ENCODE measurements around the gene ZFPL1. TPM values are rescaled to one million over a fixed set of nuclear protein-coding genes. Genes with fewer than 3 reads are reported as not detected.

ZFPL1 gene
- total RNA-seq, 2 donors from 2014 or later = 34.1 to 36.5 TPM

DNA sequence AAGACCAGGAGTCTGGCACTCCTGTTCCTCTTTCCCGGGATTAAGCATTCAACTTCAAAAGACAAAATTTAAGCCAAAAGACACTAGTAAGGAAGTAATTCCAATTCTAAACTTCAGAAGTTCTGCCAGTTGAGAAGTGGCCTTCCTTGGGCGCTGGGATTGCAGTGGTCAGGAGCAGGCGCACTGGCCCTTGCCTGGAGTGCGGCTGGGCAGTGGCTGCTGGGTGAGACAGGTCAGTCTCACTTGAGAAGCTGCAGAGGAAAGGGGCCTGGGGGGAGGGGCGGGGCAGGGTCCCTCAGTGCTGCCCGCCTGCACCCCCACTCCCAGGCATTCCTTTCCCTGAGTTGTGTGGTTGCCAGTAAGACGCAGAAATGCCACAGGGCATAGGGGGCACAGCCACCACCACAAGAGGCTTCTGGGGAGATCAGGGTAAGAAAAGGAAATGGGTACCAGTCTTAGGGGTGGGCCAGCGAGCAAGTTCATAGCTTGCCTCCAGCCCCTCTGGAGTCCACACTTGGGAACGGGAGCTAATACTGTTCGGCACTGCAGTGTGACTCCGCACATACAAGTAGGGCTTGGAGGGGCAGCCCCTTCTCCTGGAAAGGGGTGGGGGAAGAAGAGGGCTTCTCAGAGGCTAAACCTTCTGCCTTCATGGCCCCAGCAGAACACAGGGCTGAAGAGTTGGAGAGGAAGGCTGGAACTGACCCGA is 43.6 kb downstream of the ZFPL1 start:
- DNase-seq (ENCODE audit: low spot score) (no peak), ATAC-seq (no peak)
- Mint-ChIP-seq H3K9me3 (no peaks in the 10 kb centered on the region), H3K27me3 (no peaks in the 10 kb centered on the region), H3K4me3 (no peak overlapping the region), H3K27ac (no peak overlapping the region), H3K4me1 (ENCODE audit: low read depth in 2 of 2) (peaks cover 8 to 21% of the 10 kb centered on the region in 2 donors), H3K36me3 (no peaks in the 10 kb centered on the region)

DNA sequence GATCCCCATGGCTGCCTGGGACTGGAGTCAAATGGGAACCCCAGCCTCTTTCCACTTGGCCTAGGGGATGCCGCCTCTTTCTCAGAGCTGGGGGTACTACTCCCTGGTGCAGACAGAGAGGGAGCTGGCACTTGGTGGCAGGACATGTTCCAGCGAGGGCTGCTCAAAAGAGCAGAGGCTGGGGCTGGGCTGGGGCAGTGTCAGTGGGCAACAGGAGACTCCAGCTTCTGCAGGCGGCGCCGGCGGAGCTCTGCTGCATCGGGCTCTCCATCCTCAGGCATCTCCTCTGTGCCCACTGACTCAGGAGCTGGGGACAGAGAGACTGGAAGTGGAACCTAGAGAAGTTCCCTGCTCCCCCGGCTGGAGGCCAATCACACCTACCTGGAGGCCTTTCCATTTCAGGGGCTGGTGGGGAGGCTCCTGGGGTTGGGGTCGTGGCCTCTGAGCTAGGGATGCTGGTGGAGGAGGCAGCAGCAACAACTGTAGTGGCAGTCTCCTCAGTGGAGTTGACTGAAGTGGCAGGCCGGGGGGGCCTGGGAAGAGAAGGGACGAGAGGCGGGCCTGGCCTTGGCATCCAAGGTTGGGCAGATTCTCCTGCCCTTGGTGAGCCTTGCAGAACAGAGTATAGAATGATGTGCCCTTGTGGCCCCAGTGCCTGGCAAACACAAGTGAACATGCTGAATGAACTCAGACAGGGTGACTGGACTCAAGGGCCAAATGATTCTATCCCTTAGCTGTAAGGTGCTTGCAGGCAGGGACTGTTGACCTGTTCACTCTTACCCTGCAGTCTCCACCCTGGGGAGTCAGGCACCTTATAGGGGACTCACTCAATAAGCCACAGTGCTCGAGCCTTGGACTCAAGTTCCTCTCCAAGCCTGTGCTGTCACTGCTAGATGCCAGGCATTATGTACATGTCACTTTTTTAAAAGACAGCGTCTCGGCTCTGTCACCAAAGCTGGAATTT is 44.4 kb downstream of the ZFPL1 start:
- ATAC-seq (no peak), DNase-seq (ENCODE audit: low spot score) (no peak)
- Mint-ChIP-seq H3K36me3 (no peaks in the 10 kb centered on the region), H3K9me3 (no peaks in the 10 kb centered on the region), H3K27ac (no peak overlapping the region), H3K27me3 (no peaks in the 10 kb centered on the region), H3K4me1 (ENCODE audit: low read depth in 2 of 2) (peaks cover 16 to 29% of the 10 kb centered on the region in 2 donors), H3K4me3 (no peak overlapping the region)

DNA sequence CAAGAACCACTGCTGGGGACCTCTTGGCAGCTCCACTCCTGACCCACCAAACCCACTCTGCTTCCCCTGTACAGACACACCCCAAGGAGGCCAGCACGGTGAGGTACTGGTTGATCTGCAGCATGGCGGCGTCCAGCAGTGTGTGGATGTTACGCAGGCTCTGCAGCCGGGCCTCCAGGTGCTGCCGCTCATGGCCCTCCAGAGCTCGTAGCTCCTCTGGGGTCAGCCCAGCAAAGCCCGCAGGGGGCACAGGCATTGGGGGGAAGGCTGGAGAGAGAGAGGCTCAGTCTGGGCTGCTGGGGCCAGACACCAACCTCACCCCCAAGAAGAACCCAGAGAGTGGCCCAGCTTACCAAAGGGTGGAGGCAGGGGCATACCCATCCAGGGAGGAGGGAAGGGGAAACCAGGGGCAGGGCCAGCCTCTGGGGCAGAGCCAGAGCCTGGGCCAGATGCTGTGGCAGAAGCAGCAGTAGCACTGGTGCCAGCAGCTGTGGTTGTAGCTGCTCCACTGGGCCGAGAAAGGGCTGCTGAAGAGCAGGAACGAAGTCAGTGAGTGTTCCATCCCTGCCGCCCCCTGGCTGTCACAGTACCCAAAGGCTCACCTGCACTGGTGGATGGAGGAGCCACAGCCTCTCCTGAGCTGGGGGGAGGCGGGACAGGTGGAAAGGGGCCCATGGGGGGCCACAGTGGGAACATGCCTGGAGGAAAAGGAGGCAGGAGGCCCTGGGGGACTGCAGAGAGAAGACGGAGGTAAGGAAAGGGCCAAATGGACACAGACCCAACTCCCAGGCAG is 45.8 kb downstream of the ZFPL1 start:
- no peak for ATAC-seq
- Mint-ChIP-seq H3K36me3 (no peaks in the 10 kb centered on the region), H3K9me3 (no peaks in the 10 kb centered on the region), H3K4me3 (no peak overlapping the region), H3K27ac (no peak overlapping the region), H3K27me3 (no peaks in the 10 kb centered on the region), H3K4me1 (ENCODE audit: low read depth in 2 of 2) (peaks cover 15 to 28% of the 10 kb centered on the region in 2 donors)
- no peak for DNase-seq (ENCODE audit: low spot score)

DNA sequence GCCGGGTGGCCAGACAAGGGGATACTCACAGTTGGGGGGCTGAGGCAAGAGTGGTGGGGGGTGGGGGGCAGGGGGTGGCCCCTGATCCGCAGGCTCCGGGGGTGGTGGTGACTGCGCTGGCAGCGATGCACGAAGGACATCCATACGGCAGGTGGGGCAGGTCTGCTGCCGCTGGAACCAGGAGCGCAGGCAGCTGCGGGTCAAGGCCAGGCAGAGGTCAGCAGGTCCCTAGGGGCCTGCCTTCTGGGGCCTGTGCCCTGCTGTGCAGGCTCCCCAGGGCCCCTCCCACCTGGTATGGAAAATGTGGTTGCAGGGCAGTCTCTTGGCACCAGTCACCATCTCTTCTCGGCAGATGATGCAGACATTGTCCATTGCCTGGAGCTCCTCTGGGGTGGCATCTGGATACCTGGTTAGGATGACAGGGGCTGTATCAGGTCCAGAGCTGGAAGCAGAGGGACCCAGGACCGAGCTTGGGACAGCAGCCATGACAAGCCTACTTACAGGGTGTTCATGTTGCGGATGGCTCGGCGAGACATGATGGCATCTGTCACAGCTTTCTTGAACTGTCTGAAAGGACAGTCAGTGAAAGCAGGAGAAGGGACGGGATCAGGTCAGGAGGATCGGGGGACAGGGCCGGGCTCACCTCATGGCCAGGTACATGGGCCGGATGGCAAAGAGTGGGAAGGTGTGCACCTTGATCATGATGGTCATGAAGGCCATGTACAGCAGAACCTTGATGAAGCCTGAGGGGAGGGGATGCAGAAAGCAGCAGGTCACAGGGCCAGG is 46.8 kb downstream of the ZFPL1 start:
- no peaks in the 10 kb centered on the region for H3K9me3 Mint-ChIP-seq
- ATAC-seq = no peak
- peak overlapping the region; percentile 54 for H3K4me3 Mint-ChIP-seq
- peak overlapping the region in 1 of 2 donors; percentile 37 for H3K27ac Mint-ChIP-seq
- no peaks in the 10 kb centered on the region for H3K36me3 Mint-ChIP-seq
- H3K27me3 Mint-ChIP-seq = no peaks in the 10 kb centered on the region
- peaks cover 17 to 34% of the 10 kb centered on the region in 2 donors for H3K4me1 Mint-ChIP-seq (ENCODE audit: low read depth in 2 of 2)
- DNase-seq (ENCODE audit: low spot score) = no peak

DNA sequence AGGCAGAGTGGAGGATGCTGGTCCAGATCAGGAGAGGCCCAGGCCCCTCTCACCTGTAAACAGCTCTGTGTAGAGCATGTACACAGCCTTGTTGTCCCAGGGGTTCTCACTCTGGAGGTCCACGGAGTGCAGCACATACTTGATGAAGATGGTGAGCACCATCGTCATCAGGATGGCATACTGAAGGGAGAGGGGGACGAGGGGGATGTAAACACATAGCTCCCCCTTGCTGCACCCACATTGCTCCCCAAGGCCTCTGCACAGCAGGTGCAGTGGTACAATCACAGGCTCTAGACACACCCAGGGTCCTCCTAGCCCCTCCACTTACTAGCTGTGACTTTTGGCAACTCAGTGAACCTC is 47.4 kb downstream of the ZFPL1 start:
- Mint-ChIP-seq H3K9me3 (no peaks in the 10 kb centered on the region), H3K4me3 (peak overlapping the region; percentile 54), H3K27ac (peak overlapping the region in 1 of 2 donors; percentile 37), H3K36me3 (no peaks in the 10 kb centered on the region), H3K27me3 (no peaks in the 10 kb centered on the region), H3K4me1 (ENCODE audit: low read depth in 2 of 2) (peaks cover 23 to 39% of the 10 kb centered on the region in 2 donors)
- DNase-seq (ENCODE audit: low spot score) = no peak
- ATAC-seq = no peak

DNA sequence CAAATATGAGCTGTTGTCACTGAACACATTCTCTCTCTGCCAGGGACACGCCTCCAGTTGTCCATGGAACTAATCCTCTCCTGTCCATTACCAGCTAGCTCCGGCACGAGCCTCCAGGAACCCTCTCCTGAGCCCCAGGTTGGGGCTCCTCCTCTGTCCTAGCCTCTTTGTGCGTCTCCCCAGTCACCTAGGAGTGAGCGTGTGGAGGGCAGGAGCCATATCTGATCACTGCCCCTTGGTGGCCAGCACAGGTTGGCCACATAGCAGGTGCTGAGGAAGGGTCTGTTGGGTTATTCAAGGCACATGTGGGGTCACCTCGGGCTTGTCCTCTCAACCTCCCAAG is 47.8 kb downstream of the ZFPL1 start:
- ATAC-seq = no peak
- no peak overlapping the region for H3K4me3 Mint-ChIP-seq

DNA sequence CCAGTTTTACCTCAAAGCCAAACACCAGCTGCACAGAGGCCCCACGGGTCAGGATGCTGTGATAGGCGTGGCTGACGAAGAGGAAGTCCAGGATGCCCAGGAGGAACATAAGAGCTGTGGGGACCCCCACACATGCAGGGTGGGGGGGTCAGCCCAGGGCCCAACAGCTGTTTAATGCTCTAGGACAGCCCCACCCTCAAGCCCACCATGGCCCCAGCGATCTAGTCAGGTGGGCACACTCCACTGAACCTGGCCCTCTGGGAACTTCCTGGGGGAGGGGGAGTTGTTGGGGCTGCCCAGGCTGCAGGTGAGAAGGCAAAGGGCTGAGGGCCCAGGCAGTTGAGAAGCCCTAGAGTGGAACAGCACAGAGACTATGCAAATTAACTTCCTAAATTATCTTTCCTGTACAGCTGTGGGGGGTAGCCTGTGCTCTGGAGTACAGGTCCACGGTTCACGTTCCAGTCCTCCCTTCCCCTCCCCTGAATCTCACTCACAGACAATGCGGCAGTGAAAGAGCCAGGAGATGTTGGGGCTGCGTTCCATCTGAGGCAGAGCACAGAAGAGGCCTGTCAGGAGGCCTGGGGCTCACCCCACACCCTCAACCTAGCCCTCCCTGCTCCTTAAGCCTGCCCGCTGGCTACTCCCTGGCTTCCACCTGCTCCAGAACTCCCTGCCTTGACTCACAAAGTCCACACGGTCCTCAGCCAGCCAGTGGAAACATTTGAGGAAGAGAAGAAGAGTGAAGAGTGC is 48.4 kb downstream of the ZFPL1 start:
- ATAC-seq (no peak), DNase-seq (ENCODE audit: low spot score) (no peak)
- Mint-ChIP-seq H3K27me3 (no peaks in the 10 kb centered on the region), H3K4me3 (peak overlapping the region; percentile 87), H3K36me3 (no peaks in the 10 kb centered on the region), H3K9me3 (no peaks in the 10 kb centered on the region), H3K27ac (peak overlapping the region; percentile 99 to 100), H3K4me1 (ENCODE audit: low read depth in 2 of 2) (peaks cover 27 to 39% of the 10 kb centered on the region in 2 donors)

More for the DNA sequence above, 47.8 kb downstream of the ZFPL1 start:
- peaks cover 27 to 39% of the 10 kb centered on the region in 2 donors for H3K4me1 Mint-ChIP-seq (ENCODE audit: low read depth in 2 of 2)
- peak overlapping the region in 1 of 2 donors; percentile 41 for H3K27ac Mint-ChIP-seq
- DNase-seq (ENCODE audit: low spot score) = no peak
- no peaks in the 10 kb centered on the region for H3K36me3 Mint-ChIP-seq
- H3K27me3 Mint-ChIP-seq = no peaks in the 10 kb centered on the region
- no peaks in the 10 kb centered on the region for H3K9me3 Mint-ChIP-seq

DNA sequence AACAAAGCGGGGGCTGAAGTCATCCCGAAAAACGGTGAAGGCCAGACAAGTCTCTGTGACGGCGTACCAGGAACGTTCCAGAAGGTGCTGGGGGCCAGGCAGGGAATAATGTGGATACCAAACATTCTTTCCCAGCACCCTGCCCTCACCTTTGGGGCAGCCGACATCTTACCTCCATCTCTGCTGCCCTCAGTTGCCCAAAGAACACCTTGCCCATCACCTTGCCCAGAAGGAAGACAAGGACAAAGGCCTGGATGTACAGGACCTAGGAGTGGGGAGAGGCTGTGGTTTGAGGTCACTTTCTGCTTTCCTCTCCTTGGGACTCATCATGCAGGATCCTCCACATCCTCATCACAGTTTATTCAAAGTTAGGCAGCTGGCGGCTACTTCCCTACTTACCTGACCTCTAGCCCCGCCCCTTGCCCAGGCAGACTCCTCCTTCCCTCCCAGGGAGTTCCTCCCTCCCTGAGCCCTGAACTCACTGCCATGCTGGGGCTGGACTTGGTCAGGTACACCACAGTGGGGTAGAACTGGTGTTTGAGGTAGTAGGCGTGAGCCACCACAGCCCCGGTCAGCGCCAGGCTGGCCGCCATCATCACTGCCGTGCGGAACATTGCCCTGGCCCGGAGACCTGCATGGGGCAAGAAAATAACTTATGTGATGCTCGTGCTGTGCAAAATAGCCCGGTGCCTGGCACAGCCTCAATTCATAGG is 49.1 kb downstream of the ZFPL1 start:
- H3K36me3 Mint-ChIP-seq = no peaks in the 10 kb centered on the region
- no peak for ATAC-seq
- peak overlapping the region; percentile 99 to 100 for H3K27ac Mint-ChIP-seq

DNA sequence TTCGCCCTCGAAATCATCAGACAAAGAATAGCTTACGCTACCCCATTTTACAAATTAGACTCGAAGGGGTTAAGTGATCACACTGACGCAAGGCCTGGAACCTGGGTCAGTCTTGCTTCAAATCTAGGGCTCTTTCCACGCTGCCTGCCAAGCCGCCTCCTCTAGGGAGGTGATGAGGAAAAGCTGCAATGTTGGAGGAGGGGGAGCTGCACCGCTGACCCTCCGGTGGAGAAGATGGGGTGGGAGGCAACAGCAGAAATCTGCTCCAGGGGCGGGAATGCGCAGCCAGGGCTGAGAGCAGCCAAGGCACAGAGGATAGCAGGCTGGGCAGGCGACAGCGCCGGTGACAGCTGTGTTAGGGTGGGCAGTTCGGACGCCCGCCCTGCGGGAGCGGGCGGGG is 49.7 kb downstream of the ZFPL1 start:
- H3K36me3 Mint-ChIP-seq = no peaks in the 10 kb centered on the region

More for the DNA sequence above, 49.1 kb downstream of the ZFPL1 start:
- peak overlapping the region; percentile 87 for H3K4me3 Mint-ChIP-seq
- no peaks in the 10 kb centered on the region for H3K9me3 Mint-ChIP-seq
- no peak for DNase-seq (ENCODE audit: low spot score)
- no peaks in the 10 kb centered on the region for H3K27me3 Mint-ChIP-seq
- H3K4me1 Mint-ChIP-seq (ENCODE audit: low read depth in 2 of 2) = peaks cover 27 to 42% of the 10 kb centered on the region in 2 donors

DNA sequence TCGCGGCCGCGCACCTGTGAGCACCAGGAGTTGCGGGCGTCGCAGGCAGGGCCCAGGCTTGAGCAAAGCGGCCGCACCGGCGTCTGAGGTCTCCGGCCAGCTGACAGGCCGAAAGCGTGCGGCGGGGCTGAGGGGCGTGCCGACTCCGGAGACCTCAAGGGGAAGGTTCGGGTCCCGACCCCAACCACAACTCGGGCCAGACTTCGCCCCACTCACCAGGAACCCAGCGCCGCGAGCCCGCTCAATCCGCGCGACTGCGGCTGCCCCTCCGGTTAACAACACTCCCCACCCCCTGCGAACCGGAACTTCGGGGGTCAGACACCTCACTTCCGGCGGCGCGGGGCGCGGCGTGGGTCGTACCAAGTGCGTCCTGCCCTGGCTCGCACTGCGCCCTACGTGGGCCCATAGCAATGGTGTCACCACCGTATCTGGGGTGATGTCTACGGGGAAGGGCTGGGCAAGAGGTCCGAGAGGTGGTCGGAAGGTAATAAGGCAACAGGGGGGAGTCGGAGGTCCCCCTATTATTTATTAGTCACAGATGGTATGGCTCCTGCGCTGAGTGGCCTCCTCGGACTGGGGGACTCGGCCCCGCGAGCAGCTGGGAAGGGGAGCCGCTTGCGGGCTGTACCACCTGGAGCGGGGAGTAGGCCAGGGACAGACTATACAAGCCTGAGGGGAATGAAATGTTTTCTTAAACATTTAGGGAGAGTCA is 50.4 kb downstream of the ZFPL1 start, which contains the start of gene SYVN1:
Gene SYVN1 (minus strand): TSS at position 280 of the 712 bp plus-strand sequence. CDS start 918 bp downstream, outside the sequence.
- H3K36me3 Mint-ChIP-seq = no peaks in the 10 kb centered on the region
- H3K4me1 Mint-ChIP-seq (ENCODE audit: low read depth in 2 of 2) = peaks cover 27 to 42% of the 10 kb centered on the region in 2 donors
- no peaks in the 10 kb centered on the region for H3K27me3 Mint-ChIP-seq

More for the DNA sequence above, 49.7 kb downstream of the ZFPL1 start:
- Mint-ChIP-seq H3K9me3 (no peaks in the 10 kb centered on the region), H3K27me3 (no peaks in the 10 kb centered on the region), H3K27ac (peak overlapping the region; percentile 99 to 100), H3K4me1 (ENCODE audit: low read depth in 2 of 2) (peaks cover 27 to 42% of the 10 kb centered on the region in 2 donors), H3K4me3 (peak overlapping the region; percentile 87)
- no peak for ATAC-seq
- DNase-seq (ENCODE audit: low spot score) = no peak

DNA sequence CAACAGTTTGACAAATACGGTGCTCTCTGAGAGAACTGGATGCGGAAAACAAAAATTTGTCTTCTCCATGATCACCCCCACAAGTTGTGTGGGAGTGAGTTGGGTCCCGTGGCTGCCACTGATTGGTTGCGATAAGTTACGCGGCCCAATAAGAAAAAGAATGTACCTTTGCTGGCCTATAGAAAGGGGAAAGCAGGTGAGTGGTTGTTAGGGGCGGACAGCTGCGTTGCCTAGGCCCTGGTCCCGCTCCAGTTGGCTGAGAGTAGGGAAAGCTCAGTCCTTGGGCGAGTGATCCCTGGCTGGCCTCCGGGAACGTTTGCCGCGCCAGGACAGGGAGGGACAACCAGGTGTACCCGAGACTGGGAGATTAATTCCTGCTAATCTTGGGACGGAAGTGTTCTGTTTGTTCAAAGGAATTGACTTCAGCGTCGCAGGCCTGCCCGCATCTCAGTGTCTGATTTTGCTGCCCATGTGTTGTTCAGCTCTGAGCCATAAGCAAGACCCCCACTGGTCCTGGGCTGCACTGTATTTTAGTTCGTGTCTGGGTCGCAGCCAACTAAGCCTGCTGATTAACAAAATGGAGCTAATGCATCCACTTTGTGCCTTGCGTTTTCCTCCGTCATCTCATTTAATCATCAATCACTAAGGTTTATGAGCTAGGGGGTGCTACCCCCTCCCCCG is 51.1 kb downstream of the ZFPL1 start:
- peaks cover 27 to 42% of the 10 kb centered on the region in 2 donors for H3K4me1 Mint-ChIP-seq (ENCODE audit: low read depth in 2 of 2)
- DNase-seq (ENCODE audit: low spot score) = peak; percentile 89
- H3K9me3 Mint-ChIP-seq = no peaks in the 10 kb centered on the region
- no peaks in the 10 kb centered on the region for H3K36me3 Mint-ChIP-seq
- no peaks in the 10 kb centered on the region for H3K27me3 Mint-ChIP-seq
- H3K27ac Mint-ChIP-seq = peak overlapping the region; percentile 99 to 100
- peak; percentile 90 to 92 for ATAC-seq
- H3K4me3 Mint-ChIP-seq = peak overlapping the region; percentile 87

More for the DNA sequence above, 50.4 kb downstream of the ZFPL1 start, which contains the start of gene SYVN1:
- peak; percentile 92 to 95 for ATAC-seq
- H3K4me3 Mint-ChIP-seq = peak within 1 kb of the TSS; percentile 87
- peak; percentile 95 for DNase-seq (ENCODE audit: low spot score)
- H3K9me3 Mint-ChIP-seq = no peaks in the 10 kb centered on the region
- H3K27ac Mint-ChIP-seq = peak within 1 kb of the TSS; percentile 99 to 100
